ENCODE data around the gene RINT1. TPM values are rescaled to one million over a fixed set of nuclear protein-coding genes. Genes with fewer than 3 reads are reported as not detected.

The RINT1 gene
- polyA plus RNA-seq, 2 of the 4 experiments (the other 2 are of a cell fraction) = 26.3 to 34.9 TPM

DNA sequence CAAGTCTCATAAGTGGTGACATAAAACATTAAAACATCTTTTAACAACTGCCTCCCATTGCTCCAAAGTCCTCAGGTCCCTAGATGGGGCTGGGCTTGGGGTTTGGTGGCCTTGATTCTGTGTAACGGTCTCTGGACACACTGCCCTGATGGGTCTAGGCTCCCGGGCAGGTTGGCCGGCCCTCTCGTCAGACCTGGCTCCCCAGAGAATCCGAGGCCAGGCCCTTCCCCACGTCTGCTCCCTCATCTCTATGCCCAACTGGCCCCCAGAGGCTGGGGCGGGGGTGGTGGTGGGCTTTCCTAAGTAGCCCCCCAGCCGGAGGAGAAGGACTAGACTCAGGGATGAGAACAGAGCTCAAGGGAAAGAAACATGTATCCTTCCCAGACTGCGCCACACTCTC is 80.8 kb downstream of the RINT1 start:
- 80% methylated on average over 6 of the region's 9 CpGs for WGBS (ENCODE audit: missing lambda C conversion rate)
- POLR2A ChIA-PET = no interaction called here

GRCh38 chr7:105613611-105614330 is 81.8 kb downstream of the RINT1 start:
- 85% methylated on average over 31 of the region's 32 CpGs for WGBS (ENCODE audit: missing lambda C conversion rate)
- Histone ChIP-seq H3K4me2 (no peak overlapping the region), H3K4me1 (no peaks in the 10 kb centered on the region), H3K9me3 (no peaks in the 10 kb centered on the region), H3K27ac (no peak overlapping the region), H3K4me3 (no peak overlapping the region)
- TF ChIP-seq NR3C1 (IDR thresholded peaks at IDR 0.05) (no peak), EP300 (IDR thresholded peaks at IDR 0.05) (no peak), HEYL (CRISPR knock-in tag; IDR thresholded peaks at IDR 0.05) (no peak), POLR2AphosphoS2 (conservative IDR thresholded peaks at IDR 0.05; ENCODE audit: low read length) (no peak), PHF8 (IDR thresholded peaks at IDR 0.05; ENCODE audit: borderline replicate concordance, low read depth) (no peak), ZC3H11A (IDR thresholded peaks at IDR 0.05) (no peak), MAFK (IDR thresholded peaks at IDR 0.05; ENCODE audit: partially characterized antibody) (no peak), ESRRA (IDR thresholded peaks at IDR 0.05; ENCODE audit: borderline replicate concordance, low read length) (no peak), ZFP36 (IDR thresholded peaks at IDR 0.05; ENCODE audit: borderline replicate concordance, partially characterized antibody) (no peak)
- ATAC-seq (no peak), DNase-seq (ENCODE audit: low read depth in 1 of 2, low spot score in 1 of 2) (no peak), FAIRE-seq (no peak)
- POLR2A ChIA-PET = no interaction called here
- CTCF ChIA-PET = interaction anchor here (0.6 to 1.7 kb wide), 2 partner anchors 43 to 162 kb away, joined by 3 read pairs; no protein-coding TSS in a partner anchor

More for the DNA sequence above, 80.8 kb downstream of the RINT1 start:
- Histone ChIP-seq H3K27ac (no peak overlapping the region), H3K9me3 (no peaks in the 10 kb centered on the region), H3K4me1 (no peaks in the 10 kb centered on the region), H3K4me3 (no peak overlapping the region), H3K4me2 (no peak overlapping the region)
- DNase-seq (ENCODE audit: low read depth in 1 of 2, low spot score in 1 of 2) (no peak), ATAC-seq (no peak), FAIRE-seq (no peak)
- no peak for TF ChIP-seq CHD2 (IDR thresholded peaks at IDR 0.05; ENCODE audit: low read length, partially characterized antibody)
- no peak for TF ChIP-seq HDAC2 (IDR thresholded peaks at IDR 0.05)
- TF ChIP-seq HMGXB4 (CRISPR knock-in tag; IDR thresholded peaks at IDR 0.05; ENCODE audit: borderline replicate concordance) = no peak
- no peak for TF ChIP-seq TFCP2L1 (CRISPR knock-in tag; IDR thresholded peaks at IDR 0.05)
- no peak for TF ChIP-seq ESRRA (IDR thresholded peaks at IDR 0.05; ENCODE audit: borderline replicate concordance, low read length)
- no peak for TF ChIP-seq POLR2A (IDR thresholded peaks at IDR 0.05; ENCODE audit: low read length)
- no peak for TF ChIP-seq MYC (IDR thresholded peaks at IDR 0.05; ENCODE audit: borderline replicate concordance, low read length)
- TF ChIP-seq, protein P1, sequence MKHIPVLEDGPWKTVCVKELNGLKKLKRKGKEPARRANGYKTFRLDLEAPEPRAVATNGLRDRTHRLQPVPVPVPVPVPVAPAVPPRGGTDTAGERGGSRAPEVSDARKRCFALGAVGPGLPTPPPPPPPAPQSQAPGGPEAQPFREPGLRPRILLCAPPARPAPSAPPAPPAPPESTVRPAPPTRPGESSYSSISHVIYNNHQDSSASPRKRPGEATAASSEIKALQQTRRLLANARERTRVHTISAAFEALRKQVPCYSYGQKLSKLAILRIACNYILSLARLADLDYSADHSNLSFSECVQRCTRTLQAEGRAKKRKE (CRISPR knock-in tag; IDR thresholded peaks at IDR 0.05; ENCODE audit: low read depth) = no peak
- no peak for TF ChIP-seq NR3C1 (IDR thresholded peaks at IDR 0.05)
- no peak for TF ChIP-seq PBX3 (IDR thresholded peaks at IDR 0.05)
- TF ChIP-seq MAFK (IDR thresholded peaks at IDR 0.05; ENCODE audit: partially characterized antibody) = no peak
- no peak for TF ChIP-seq FOSB (CRISPR knock-in tag; IDR thresholded peaks at IDR 0.05)
- CTCF ChIA-PET = interaction anchor here (1.7 kb wide), 1 partner anchor 44 kb away, joined by 3 read pairs; no protein-coding TSS in a partner anchor

DNA sequence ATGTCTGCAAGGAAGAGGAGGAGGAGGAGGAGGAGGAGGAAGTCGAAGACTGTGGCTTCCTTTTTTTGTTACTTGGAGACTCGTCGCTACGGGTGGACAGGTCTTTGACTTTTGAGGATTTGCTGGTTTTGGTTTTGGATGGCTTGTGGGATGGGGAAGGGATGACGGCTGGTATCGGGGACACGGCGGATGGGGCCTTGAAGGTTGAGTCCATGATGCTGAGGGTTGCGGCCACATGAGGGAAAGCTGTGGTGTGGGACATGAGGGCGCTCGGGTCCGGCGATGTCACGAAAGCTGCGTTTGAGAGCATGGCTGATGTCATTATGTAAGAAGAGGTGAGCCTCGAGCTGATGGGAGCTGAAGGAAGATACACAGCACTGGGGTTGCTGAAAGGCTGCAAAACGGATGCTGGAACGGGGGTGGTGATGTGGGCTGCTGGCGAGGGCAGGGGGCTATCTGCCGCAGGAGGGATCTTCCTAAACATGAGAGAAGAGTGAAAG is 82.4 kb downstream of the RINT1 start:
- no peak overlapping the region for H3K4me2 ChIP-seq
- ChIA-PET POLR2A (no interaction called here), CTCF (interaction anchor here (0.6 kb wide), 1 partner anchor 162 kb away, joined by 3 read pairs; no protein-coding TSS in a partner anchor)
- no peak for DNase-seq (ENCODE audit: low read depth in 1 of 2, low spot score in 1 of 2)
- no peak for ATAC-seq
- H3K4me3 ChIP-seq = no peak overlapping the region
- no peaks in the 10 kb centered on the region for H3K9me3 ChIP-seq
- WGBS (ENCODE audit: missing lambda C conversion rate) = 90% methylated on average over 20 of the region's 20 CpGs
- H3K4me1 ChIP-seq = no peaks in the 10 kb centered on the region
- no peak overlapping the region for H3K27ac ChIP-seq
- no peak for FAIRE-seq
- TF ChIP-seq, protein P1 (CRISPR knock-in tag; IDR thresholded peaks at IDR 0.05; ENCODE audit: low read depth) = no peak
- TF ChIP-seq CBX8 (IDR thresholded peaks at IDR 0.05) = no peak
- TF ChIP-seq JUNB (IDR thresholded peaks at IDR 0.05) = no peak
- TF ChIP-seq FOXS1 (CRISPR knock-in tag; IDR thresholded peaks at IDR 0.05) = no peak
- TF ChIP-seq E2F6 (IDR thresholded peaks at IDR 0.05; ENCODE audit: borderline replicate concordance, low read depth) = no peak
- no peak for TF ChIP-seq CBX2 (IDR thresholded peaks at IDR 0.05; ENCODE audit: borderline replicate concordance, low read depth)
- TF ChIP-seq, protein P2, sequence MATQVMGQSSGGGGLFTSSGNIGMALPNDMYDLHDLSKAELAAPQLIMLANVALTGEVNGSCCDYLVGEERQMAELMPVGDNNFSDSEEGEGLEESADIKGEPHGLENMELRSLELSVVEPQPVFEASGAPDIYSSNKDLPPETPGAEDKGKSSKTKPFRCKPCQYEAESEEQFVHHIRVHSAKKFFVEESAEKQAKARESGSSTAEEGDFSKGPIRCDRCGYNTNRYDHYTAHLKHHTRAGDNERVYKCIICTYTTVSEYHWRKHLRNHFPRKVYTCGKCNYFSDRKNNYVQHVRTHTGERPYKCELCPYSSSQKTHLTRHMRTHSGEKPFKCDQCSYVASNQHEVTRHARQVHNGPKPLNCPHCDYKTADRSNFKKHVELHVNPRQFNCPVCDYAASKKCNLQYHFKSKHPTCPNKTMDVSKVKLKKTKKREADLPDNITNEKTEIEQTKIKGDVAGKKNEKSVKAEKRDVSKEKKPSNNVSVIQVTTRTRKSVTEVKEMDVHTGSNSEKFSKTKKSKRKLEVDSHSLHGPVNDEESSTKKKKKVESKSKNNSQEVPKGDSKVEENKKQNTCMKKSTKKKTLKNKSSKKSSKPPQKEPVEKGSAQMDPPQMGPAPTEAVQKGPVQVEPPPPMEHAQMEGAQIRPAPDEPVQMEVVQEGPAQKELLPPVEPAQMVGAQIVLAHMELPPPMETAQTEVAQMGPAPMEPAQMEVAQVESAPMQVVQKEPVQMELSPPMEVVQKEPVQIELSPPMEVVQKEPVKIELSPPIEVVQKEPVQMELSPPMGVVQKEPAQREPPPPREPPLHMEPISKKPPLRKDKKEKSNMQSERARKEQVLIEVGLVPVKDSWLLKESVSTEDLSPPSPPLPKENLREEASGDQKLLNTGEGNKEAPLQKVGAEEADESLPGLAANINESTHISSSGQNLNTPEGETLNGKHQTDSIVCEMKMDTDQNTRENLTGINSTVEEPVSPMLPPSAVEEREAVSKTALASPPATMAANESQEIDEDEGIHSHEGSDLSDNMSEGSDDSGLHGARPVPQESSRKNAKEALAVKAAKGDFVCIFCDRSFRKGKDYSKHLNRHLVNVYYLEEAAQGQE (IDR thresholded peaks at IDR 0.05) = no peak
- TF ChIP-seq ESRRA (IDR thresholded peaks at IDR 0.05; ENCODE audit: borderline replicate concordance, low read length) = no peak
- TF ChIP-seq PHF8 (IDR thresholded peaks at IDR 0.05; ENCODE audit: borderline replicate concordance, low read depth) = no peak
